Uterus (tissue), 4 donors: ENCODE data around the gene LNPEP. TPM values are rescaled to one million over a fixed set of nuclear protein-coding genes. Genes with fewer than 3 reads are reported as not detected.

Experiments used
- DNase-seq, 2 donors: peaks; one replicate each; pipeline ENCODE4 v3.0.0-alpha.2; 2019 to 2020
- H3K27ac ChIP-seq, 2 donors: fragments of 200-600 bp; sonication (generic); 1 replicate in 1 of 2; 2 replicates in 1 of 2; pipeline ENCODE4 v1.5.1; 2016 to 2018
- H3K27me3 ChIP-seq, 2 donors: fragments of 200-600 bp; sonication (generic); one replicate each; pipeline ENCODE4 v1.5.1; 2018 to 2019; ENCODE audit warnings: control low read depth in 1 of 2
- H3K36me3 ChIP-seq, 2 donors: fragments of 200-600 bp; sonication (generic); one replicate each; pipeline ENCODE4 v1.5.1; 2019; ENCODE audit warnings: control low read depth in 1 of 2
- H3K4me1 ChIP-seq, 2 donors: fragments of 200-600 bp; sonication (generic); one replicate each; pipeline ENCODE4 v1.5.1; 2018 to 2019; ENCODE audit warnings: control low read depth in 1 of 2
- H3K4me3 ChIP-seq, 2 donors: fragments of 200-600 bp; sonication (generic); 1 replicate in 1 of 2; 2 replicates in 1 of 2; pipeline ENCODE4 v1.5.1; 2018 to 2019; ENCODE audit warnings: mild to moderate bottlenecking in 1 of 2
- H3K9me3 ChIP-seq, 2 donors: fragments of 200-600 bp; sonication (generic); one replicate each; pipeline ENCODE4 v1.5.1; 2019; ENCODE audit warnings: control low read depth in 1 of 2
- CTCF ChIP-seq, 4 experiments: fragments of 200-600 bp in 2 of 4; fragments of 450-650 bp in 2 of 4; sonication (generic) in 2 of 4; IDR thresholded peaks; one replicate each; pipeline ENCODE4 v1.5.1; 2016 to 2019; ENCODE audit warnings: antibody characterized with exemption in 4 of 4, mild to moderate bottlenecking in 2 of 4, moderate library complexity in 1 of 4
- POLR2A ChIP-seq, 2 donors: fragments of 450-650 bp; IDR thresholded peaks; one replicate each; pipeline ENCODE4 v1.6.1; 2016; ENCODE audit warnings: antibody characterized with exemption in 2 of 2, mild to moderate bottlenecking in 1 of 2, moderate library complexity in 1 of 2
- intact Hi-C: fragments of 100-400 bp; cut with DNase I; formaldehyde crosslinking; loops from one replicate; pipeline ENCODE4 v1.15.1; 2023; ENCODE audit warnings: low total_unique reads
- total RNA-seq, 4 donors: library from RNA; depleted of rRNA in 3 of 4; stranded (reverse); fragments of >200 nt in 3 of 4; gene quantifications; one replicate each; pipeline versions ENCODE4 v1.1.0 to v1.2.4, GENCODE V29; 2014 to 2023
- donor health status: DM: yes; HTN: yes; CAD: no.

Gene LNPEP
- total RNA-seq, 4 donors from 2014 or later = 32.5 to 93.9 (median 51.1) TPM

GRCh38 chr5:96933764-96934707, 1.8 kb upstream of the LNPEP start:
- Histone ChIP-seq H3K4me3 (peak overlapping the region; percentile 93 to 99), H3K4me1 (peaks cover 0 to 4% of the 10 kb centered on the region in 2 donors), H3K27me3 (no peaks in the 10 kb centered on the region), H3K27ac (peak overlapping the region; percentile 97 to 98), H3K36me3 (no peaks in the 10 kb centered on the region), H3K9me3 (no peaks in the 10 kb centered on the region)
- intact Hi-C loops = no loop called here
- peak in 1 of 2 donors; percentile 20 for DNase-seq
- TF ChIP-seq POLR2A (IDR thresholded peaks at IDR 0.05) = no peak
- no peak for TF ChIP-seq CTCF (IDR thresholded peaks at IDR 0.05)

GRCh38 chr5:96934708-96935558, 947 bp upstream of the LNPEP start:
- peak in 1 of 2 donors; percentile 82 for TF ChIP-seq POLR2A (IDR thresholded peaks at IDR 0.05)
- peak in 1 of 4 experiments; percentile 57 for TF ChIP-seq CTCF (IDR thresholded peaks at IDR 0.05)
- Histone ChIP-seq H3K4me1 (peaks cover 0 to 4% of the 10 kb centered on the region in 2 donors), H3K27me3 (no peaks in the 10 kb centered on the region), H3K9me3 (no peaks in the 10 kb centered on the region), H3K27ac (peak overlapping the region; percentile 97 to 98), H3K36me3 (no peaks in the 10 kb centered on the region), H3K4me3 (peak overlapping the region; percentile 93 to 99)
- peak; percentile 88 to 93 for DNase-seq
- intact Hi-C loops = no loop called here

- DNase-seq = peak; percentile 31 to 42
- Histone ChIP-seq H3K9me3 (no peaks in the 10 kb centered on the region), H3K4me1 (peaks cover 0 to 4% of the 10 kb centered on the region in 2 donors), H3K4me3 (peak overlapping the region; percentile 93 to 99), H3K27ac (peak overlapping the region; percentile 97 to 98), H3K27me3 (no peaks in the 10 kb centered on the region), H3K36me3 (no peaks in the 10 kb centered on the region)
- intact Hi-C loops = no loop called here
- TF ChIP-seq POLR2A (IDR thresholded peaks at IDR 0.05) (no peak), CTCF (IDR thresholded peaks at IDR 0.05) (no peak)
Observed at GRCh38 chr5:96936431-96937320, 796 bp downstream of the LNPEP start.

GRCh38 chr5:96940586-96940985, 4.7 kb downstream of the LNPEP start:
- no peaks in the 10 kb centered on the region for H3K27me3 ChIP-seq
- H3K36me3 ChIP-seq = no peaks in the 10 kb centered on the region
- no peak overlapping the region for H3K4me3 ChIP-seq
- no peak overlapping the region for H3K27ac ChIP-seq
- H3K4me1 ChIP-seq = peaks cover 0 to 4% of the 10 kb centered on the region in 2 donors
- intact Hi-C loops = no loop called here
- H3K9me3 ChIP-seq = no peaks in the 10 kb centered on the region
- TF ChIP-seq CTCF (IDR thresholded peaks at IDR 0.05) = no peak
- TF ChIP-seq POLR2A (IDR thresholded peaks at IDR 0.05) = no peak
- no peak for DNase-seq
